Esophagus muscularis mucosa (tissue), 4 donors: ENCODE results near the gene CDH5. TPM values are rescaled to one million over a fixed set of nuclear protein-coding genes. Genes with fewer than 3 reads are reported as not detected.

Experiments used
- DNase-seq: peaks from one replicate; pipeline ENCODE4 v3.0.0-alpha.2; 2017; ENCODE audit errors: extremely low spot score
- H3K27ac ChIP-seq, 4 donors: fragments of 200-600 bp; sonication (generic); replicated peaks in 1 of 4; 1 replicate in 3 of 4; 2 replicates in 1 of 4; pipeline ENCODE4 v1.5.1; 2016 to 2019; ENCODE audit warnings: mild to moderate bottlenecking in 1 of 4
- H3K27me3 ChIP-seq, 4 donors: fragments of 200-600 bp; sonication (generic); one replicate each; pipeline versions ENCODE4 v1.5.1 to v1.6.0; 2016 to 2019
- H3K36me3 ChIP-seq, 4 donors: fragments of 200-600 bp; sonication (generic); one replicate each; pipeline ENCODE4 v1.5.1; 2016 to 2019
- H3K4me1 ChIP-seq, 4 donors: fragments of 200-600 bp; sonication (generic); one replicate each; pipeline ENCODE4 v1.5.1; 2016 to 2019
- H3K4me3 ChIP-seq, 4 donors: fragments of 200-600 bp; sonication (generic); 1 replicate in 2 of 4; 2 replicates in 2 of 4; pipeline ENCODE4 v1.5.1; 2016 to 2019; ENCODE audit warnings: mild to moderate bottlenecking in 4 of 4, moderate library complexity in 1 of 4
- H3K9me3 ChIP-seq, 4 donors: fragments of 200-600 bp; sonication (generic); 1 replicate in 3 of 4; 2 replicates in 1 of 4; pipeline ENCODE4 v1.5.1; 2016 to 2019
- CTCF ChIP-seq, 3 experiments: fragments of 200-600 bp in 2 of 3; fragments of 450-650 bp in 1 of 3; sonication (generic) in 2 of 3; IDR thresholded peaks; one replicate each; pipeline ENCODE4 v1.5.1; 2017 to 2019; ENCODE audit warnings: antibody characterized with exemption in 3 of 3, mild to moderate bottlenecking in 2 of 3, moderate library complexity in 1 of 3
- EP300 ChIP-seq: sonication (generic); formaldehyde crosslinking; IDR thresholded peaks from one replicate; pipeline ENCODE4 v1.6.1; 2017; ENCODE audit warnings: antibody characterized with exemption
- POLR2A ChIP-seq: fragments of 450-650 bp; IDR thresholded peaks from one replicate; pipeline ENCODE4 v1.6.1; 2017; ENCODE audit warnings: antibody characterized with exemption, moderate library complexity, mild to moderate bottlenecking, low read depth
- POLR2AphosphoS5 ChIP-seq, 2 donors: sonication (generic); formaldehyde crosslinking; IDR thresholded peaks; one replicate each; pipeline ENCODE4 v1.6.1; 2017; ENCODE audit warnings: antibody characterized with exemption in 2 of 2
- WGBS: methylation state at CpG from one replicate; pipeline ENCODE4 v1.1.5; 2018; 5-methylcytosine and 5-hydroxymethylcytosine counted together
- intact Hi-C: fragments of 100-400 bp; cut with DNase I; formaldehyde crosslinking; loops from one replicate; pipeline ENCODE4 v1.15.1; 2023
- total RNA-seq, 4 donors: library from RNA; depleted of rRNA; stranded (reverse); fragments of >200 nt; gene quantifications; one replicate each; pipeline versions ENCODE4 v1.1.0 to v1.2.1, GENCODE V29; 2016

CDH5 gene
- total RNA-seq, 4 donors from 2014 or later = 19.5 to 63.1 (median 50.6) TPM

GRCh38 chr16:66388350-66389139 lies 22.1 kb downstream of the CDH5 start:
- TF ChIP-seq POLR2A (no peak), EP300 (no peak), CTCF (IDR thresholded peaks at IDR 0.05) (no peak), POLR2AphosphoS5 (IDR thresholded peaks at IDR 0.05) (no peak)
- no peaks in the 10 kb centered on the region for H3K9me3 ChIP-seq
- 89% methylated on average over 6 of the region's 6 CpGs for WGBS
- H3K27me3 ChIP-seq = no peaks in the 10 kb centered on the region
- DNase-seq = no peak
- no peak overlapping the region for H3K27ac ChIP-seq
- peaks cover 0 to 70% (median 9%) of the 10 kb centered on the region in 4 donors for H3K36me3 ChIP-seq
- H3K4me1 ChIP-seq = peaks cover 0 to 2% (median 2%) of the 10 kb centered on the region in 4 donors
- intact Hi-C loops = no loop called here
- H3K4me3 ChIP-seq = no peak overlapping the region

GRCh38 chr16:66389256-66390176 lies 23.0 kb downstream of the CDH5 start:
- intact Hi-C loops = no loop called here
- TF ChIP-seq POLR2AphosphoS5 (IDR thresholded peaks at IDR 0.05) (no peak), EP300 (no peak), CTCF (IDR thresholded peaks at IDR 0.05) (no peak), POLR2A (no peak)
- no peak overlapping the region for H3K27ac ChIP-seq
- H3K36me3 ChIP-seq = peaks cover 0 to 70% (median 9%) of the 10 kb centered on the region in 4 donors
- 96% methylated on average over 13 of the region's 13 CpGs for WGBS
- H3K4me1 ChIP-seq = no peaks in the 10 kb centered on the region
- no peaks in the 10 kb centered on the region for H3K27me3 ChIP-seq
- no peak for DNase-seq
- H3K4me3 ChIP-seq = no peak overlapping the region
- H3K9me3 ChIP-seq = no peaks in the 10 kb centered on the region

DNA sequence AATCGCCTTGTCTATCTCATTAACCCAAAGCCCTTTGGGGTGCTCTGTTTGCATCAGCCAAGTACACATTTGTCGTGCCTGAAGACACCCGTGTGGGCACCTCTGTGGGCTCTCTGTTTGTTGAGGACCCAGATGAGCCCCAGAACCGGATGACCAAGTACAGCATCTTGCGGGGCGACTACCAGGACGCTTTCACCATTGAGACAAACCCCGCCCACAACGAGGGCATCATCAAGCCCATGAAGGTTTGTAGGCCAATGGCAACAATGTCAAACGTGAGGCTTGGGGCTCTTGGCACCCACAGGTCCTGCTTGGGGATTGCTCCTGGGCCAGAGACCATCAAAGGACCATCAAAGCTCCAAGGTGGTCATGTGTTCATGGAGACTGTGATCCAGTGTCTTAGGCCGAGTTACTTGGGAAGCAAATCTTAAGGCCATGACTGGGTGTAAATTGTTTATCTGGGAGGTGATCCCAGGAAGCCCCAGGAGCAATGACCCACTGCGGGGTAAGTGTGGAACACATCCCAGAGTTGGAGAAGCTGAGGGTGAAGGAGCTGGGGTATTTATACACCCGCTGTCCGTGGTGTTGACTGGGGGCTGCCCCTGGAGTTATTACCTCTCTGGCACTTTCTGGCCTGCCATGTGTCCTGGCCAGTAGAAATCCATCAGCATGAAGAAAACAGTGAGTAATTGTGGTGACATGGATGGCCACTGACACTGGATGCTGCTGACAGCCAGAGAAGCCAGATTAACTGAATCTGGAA lies 24.0 kb downstream of the CDH5 start:
- TF ChIP-seq EP300 (no peak), CTCF (IDR thresholded peaks at IDR 0.05) (no peak), POLR2AphosphoS5 (IDR thresholded peaks at IDR 0.05) (no peak), POLR2A (no peak)
- no peaks in the 10 kb centered on the region for H3K4me1 ChIP-seq
- no peak for DNase-seq
- peaks cover 0 to 71% (median 9%) of the 10 kb centered on the region in 4 donors for H3K36me3 ChIP-seq
- H3K27me3 ChIP-seq = no peaks in the 10 kb centered on the region
- WGBS = 79% methylated on average over 8 of the region's 14 CpGs
- no peaks in the 10 kb centered on the region for H3K9me3 ChIP-seq
- intact Hi-C loops = no loop called here
- H3K27ac ChIP-seq = no peak overlapping the region
- no peak overlapping the region for H3K4me3 ChIP-seq

GRCh38 chr16:66391726-66392670 lies 25.5 kb downstream of the CDH5 start:
- TF ChIP-seq POLR2A (no peak), POLR2AphosphoS5 (IDR thresholded peaks at IDR 0.05) (peak in 1 of 2 donors; percentile 5)
- no peak for DNase-seq
- intact Hi-C loops = no loop called here
- Histone ChIP-seq H3K9me3 (no peaks in the 10 kb centered on the region), H3K27me3 (no peaks in the 10 kb centered on the region), H3K36me3 (peaks cover 0 to 79% (median 9%) of the 10 kb centered on the region in 4 donors), H3K4me1 (no peaks in the 10 kb centered on the region), H3K4me3 (no peak overlapping the region), H3K27ac (no peak overlapping the region)
- WGBS = 81% methylated on average over 15 of the region's 18 CpGs
